Neural cell (in vitro differentiated cells): ENCODE measurements around the gene TUBA4B. TPM values are rescaled to one million over a fixed set of nuclear protein-coding genes. Genes with fewer than 3 reads are reported as not detected.

Source experiments
- H2AFZ ChIP-seq: fragments of 200-600, 300-800 bp; sonication (generic), shearing (Covaris generic); 2 replicates; pipeline ENCODE4 v1.6.0; 2014; ENCODE audit warnings: low read depth, mild to moderate bottlenecking, antibody characterized with exemption, low read length, moderate library complexity
- H3F3A ChIP-seq: fragments of 200-600 bp; shearing (Covaris generic); 2 replicates; pipeline ENCODE4 v1.6.1; 2016; ENCODE audit warnings: mild to moderate bottlenecking, moderate library complexity, mixed read lengths, antibody characterized with exemption, low read length; ENCODE audit not compliant: insufficient read depth, poor library complexity, severe bottlenecking
- H3K27ac ChIP-seq: fragments of 200-600, 300-800 bp; sonication (generic), shearing (Covaris generic); 2 replicates; pipeline ENCODE4 v1.5.1; 2014; ENCODE audit warnings: mild to moderate bottlenecking, low read length, moderate library complexity
- H3K27me3 ChIP-seq: fragments of 300-800, 200-600 bp; sonication (generic), shearing (Covaris generic); 2 replicates; pipeline ENCODE4 v1.6.0; 2014; ENCODE audit warnings: mild to moderate bottlenecking, low read depth, low read length, moderate library complexity; ENCODE audit not compliant: insufficient read depth
- H3K36me3 ChIP-seq: fragments of 300-800, 200-600 bp; sonication (generic), shearing (Covaris generic); 2 replicates; pipeline ENCODE4 v1.5.1; 2014; ENCODE audit warnings: mild to moderate bottlenecking, antibody characterized with exemption, low read length, moderate library complexity; ENCODE audit not compliant: insufficient read depth
- H3K4me2 ChIP-seq: fragments of 300-800, 200-600 bp; sonication (generic), shearing (Covaris generic); 2 replicates; pipeline ENCODE4 v1.6.0; 2014; ENCODE audit warnings: mild to moderate bottlenecking, low read length
- H3K4me3 ChIP-seq: fragments of 300-800, 200-600 bp; sonication (generic), shearing (Covaris generic); 2 replicates; pipeline ENCODE4 v1.5.1; 2014; ENCODE audit warnings: mild to moderate bottlenecking, low read length, moderate library complexity
- H3K79me2 ChIP-seq: fragments of 200-600 bp; shearing (Covaris generic); replicated peaks from 2 replicates; pipeline ENCODE4 v1.6.0; 2014; ENCODE audit warnings: mild to moderate bottlenecking, low read length, moderate library complexity; ENCODE audit not compliant: insufficient read depth
- H3K9ac ChIP-seq: fragments of 300-800, 200-600 bp; sonication (generic), shearing (Covaris generic); 2 replicates; pipeline ENCODE4 v1.6.1; 2016; ENCODE audit warnings: mild to moderate bottlenecking, low read length, mixed read lengths
- H3K9me2 ChIP-seq: fragments of 200-600 bp; shearing (Covaris generic); 2 replicates; pipeline ENCODE4 v1.6.1; 2016; ENCODE audit warnings: mild to moderate bottlenecking, low read length, mixed read lengths; ENCODE audit not compliant: insufficient read depth
- H3K9me3 ChIP-seq: fragments of 200-600, 300-800 bp; sonication (generic), shearing (Covaris generic); 2 replicates; pipeline ENCODE4 v1.6.1; 2016; ENCODE audit warnings: mild to moderate bottlenecking, mixed run types, low read length, moderate library complexity, mixed read lengths
- H4K20me1 ChIP-seq: fragments of 200-600 bp; shearing (Covaris generic); 2 replicates; pipeline ENCODE4 v1.6.1; 2016; ENCODE audit warnings: mild to moderate bottlenecking, mixed run types; ENCODE audit not compliant: insufficient read depth
- CTCF ChIP-seq: fragments of 450-650 bp; IDR thresholded peaks from 2 replicates; pipeline ENCODE4 v1.5.1; 2014; ENCODE audit warnings: antibody characterized with exemption, mild to moderate bottlenecking, moderate library complexity; ENCODE audit not compliant: poor library complexity, severe bottlenecking
- EZH2 ChIP-seq: fragments of 200-600, 300-800 bp; shearing (Covaris generic), sonication (generic); IDR thresholded peaks from 2 replicates; pipeline ENCODE4 v1.6.1; 2014; ENCODE audit warnings: antibody characterized with exemption, low read length, borderline replicate concordance, mild to moderate bottlenecking; ENCODE audit not compliant: insufficient read depth, poor library complexity, severe bottlenecking
- RAD21 ChIP-seq: fragments of 450-650 bp; conservative IDR thresholded peaks from 2 replicates; pipeline ENCODE4 v1.6.1; 2014; ENCODE audit warnings: antibody characterized with exemption, mild to moderate bottlenecking, moderate library complexity
- REST ChIP-seq: IDR thresholded peaks from 2 replicates; pipeline ENCODE4 v1.6.1; 2012; ENCODE audit warnings: borderline replicate concordance
- SMC3 ChIP-seq: fragments of 450-650 bp; conservative IDR thresholded peaks from 2 replicates; pipeline ENCODE4 v1.6.1; 2014; ENCODE audit warnings: antibody characterized with exemption, mild to moderate bottlenecking, moderate library complexity; ENCODE audit not compliant: poor library complexity
- TAF1 ChIP-seq: IDR thresholded peaks from 2 replicates; pipeline ENCODE4 v1.6.1; 2012; ENCODE audit warnings: low read depth
- polyA plus RNA-seq: library from polyadenylated mRNA; depleted of rRNA; stranded (reverse); fragments of >200 nt; gene quantifications from 2 replicates; pipeline ENCODE4 v1.2.3, GENCODE V29; 2014

The TUBA4B gene
- polyA plus RNA-seq, 1 donor from 2014 or later, result not detected

- H2AFZ ChIP-seq, result no peak overlapping the region
- H3K79me2 ChIP-seq, result no peaks in the 10 kb centered on the region
- no peaks in the 10 kb centered on the region for H4K20me1 ChIP-seq
- H3K4me3 ChIP-seq, result no peak overlapping the region
- no peak overlapping the region for H3K9ac ChIP-seq
- H3F3A ChIP-seq, result no peaks in the 10 kb centered on the region
- no peaks in the 10 kb centered on the region for H3K9me2 ChIP-seq
- no peaks in the 10 kb centered on the region for H3K36me3 ChIP-seq
- H3K9me3 ChIP-seq, result no peaks in the 10 kb centered on the region
- TF ChIP-seq RAD21, result no peak
- no peak for TF ChIP-seq CTCF
- TF ChIP-seq REST, result no peak
- no peak for TF ChIP-seq SMC3
- no peak overlapping the region for H3K4me2 ChIP-seq
- no peaks in the 10 kb centered on the region for H3K27me3 ChIP-seq
- H3K27ac ChIP-seq, result no peak overlapping the region
Observed at GRCh38 chr2:219219784-219220532, 33.1 kb upstream of the TUBA4B start.

- no peak overlapping the region for H3K9ac ChIP-seq
- no peak overlapping the region for H3K4me2 ChIP-seq
Observed at GRCh38 chr2:219220652-219221402, 32.2 kb upstream of the TUBA4B start.

GRCh38 chr2:219221957-219222518 lies 31.0 kb upstream of the TUBA4B start:
- Histone ChIP-seq H3F3A (no peaks in the 10 kb centered on the region), H3K9ac (no peak overlapping the region), H3K4me3 (no peak overlapping the region), H3K27me3 (no peaks in the 10 kb centered on the region), H3K27ac (no peak overlapping the region), H3K79me2 (no peaks in the 10 kb centered on the region), H2AFZ (no peak overlapping the region), H3K4me2 (no peak overlapping the region), H4K20me1 (no peaks in the 10 kb centered on the region), H3K9me3 (no peaks in the 10 kb centered on the region), H3K9me2 (no peaks in the 10 kb centered on the region), H3K36me3 (no peaks in the 10 kb centered on the region)
- TF ChIP-seq EZH2 (no peak), SMC3 (no peak), TAF1 (no peak)

More at GRCh38 chr2:219220652-219221402, 32.2 kb upstream of the TUBA4B start:
- no peaks in the 10 kb centered on the region for H3K36me3 ChIP-seq
- H4K20me1 ChIP-seq, result no peaks in the 10 kb centered on the region
- no peak overlapping the region for H3K27ac ChIP-seq
- no peaks in the 10 kb centered on the region for H3K27me3 ChIP-seq
- H3K4me3 ChIP-seq, result no peak overlapping the region
- no peaks in the 10 kb centered on the region for H3K9me2 ChIP-seq
- no peaks in the 10 kb centered on the region for H3K9me3 ChIP-seq
- no peak overlapping the region for H2AFZ ChIP-seq
- H3K79me2 ChIP-seq, result no peaks in the 10 kb centered on the region
- TF ChIP-seq RAD21, result no peak
- H3F3A ChIP-seq, result no peaks in the 10 kb centered on the region
